Activated CD8-positive, alpha-beta memory T cell treated with anti-CD3 and anti-CD28 coated beads for 36 hours (primary cell): ENCODE measurements around the gene ARFRP1. TPM values are rescaled to one million over a fixed set of nuclear protein-coding genes. Genes with fewer than 3 reads are reported as not detected.
"Not testable (repeated sequence)": the region's sequence is repeated elsewhere in the genome, so short reads cannot be mapped to it uniquely, and the experiment has no call there.

ENCODE experiments used
- CTCF ChIA-PET: fragments of 350-600 bp; sonication (Branson Sonifier 250); formaldehyde crosslinking; loops from one replicate; lab custom pipeline; 2021; ENCODE audit warnings: antibody characterized with exemption; lab: Charles Lee
- POLR2A ChIA-PET: fragments of 350-600 bp; sonication (Branson Sonifier 250); formaldehyde crosslinking; loops from one replicate; lab custom pipeline; 2021; ENCODE audit warnings: antibody characterized with exemption; lab: Charles Lee
- total RNA-seq, 2 experiments: library from RNA; stranded (reverse); gene quantifications; one replicate each; pipeline ENCODE4 v1.2.3, GENCODE V29; 2021

ARFRP1 gene
- total RNA-seq, 2 experiments from 2014 or later = 63.7 to 65.2 TPM

DNA sequence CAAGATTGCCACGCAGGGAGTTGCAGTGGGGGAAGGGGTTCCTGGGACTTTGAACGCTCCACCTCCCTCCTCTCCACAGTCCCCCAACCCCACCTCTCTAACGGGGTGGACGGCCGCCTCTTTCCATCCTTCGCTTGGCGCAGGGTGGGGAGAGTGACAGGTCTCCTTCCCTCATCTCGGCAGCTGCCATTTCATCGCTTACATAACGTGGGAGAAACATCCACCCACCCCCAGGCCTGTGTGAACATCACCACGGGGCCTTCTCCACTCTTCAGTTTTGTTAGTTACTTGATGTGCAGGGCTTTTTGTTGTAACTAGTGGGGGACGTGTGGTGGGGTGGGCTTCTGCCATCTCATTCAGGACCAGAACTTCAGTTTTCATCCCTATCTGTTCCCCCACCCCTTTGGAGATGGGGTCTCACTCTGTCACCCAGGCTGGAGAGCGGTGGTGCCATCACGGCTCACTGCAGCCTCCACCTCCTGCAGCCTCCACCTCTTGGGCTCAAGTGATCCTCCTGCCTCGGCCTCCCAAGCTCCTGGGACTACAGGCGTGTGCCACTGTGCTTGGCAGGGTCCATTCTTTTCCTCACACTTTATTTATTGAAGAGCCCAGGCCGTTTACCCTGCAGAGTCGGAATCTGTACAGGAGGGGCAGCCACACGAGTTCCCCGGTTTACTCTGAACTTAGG is 32.0 kb downstream of the ARFRP1 start:
- POLR2A ChIA-PET = no interaction called here
- CTCF ChIA-PET = interaction anchor here (1.3 kb wide), 1 partner anchor 14 kb away, joined by 3 read pairs; no protein-coding TSS in a partner anchor

DNA sequence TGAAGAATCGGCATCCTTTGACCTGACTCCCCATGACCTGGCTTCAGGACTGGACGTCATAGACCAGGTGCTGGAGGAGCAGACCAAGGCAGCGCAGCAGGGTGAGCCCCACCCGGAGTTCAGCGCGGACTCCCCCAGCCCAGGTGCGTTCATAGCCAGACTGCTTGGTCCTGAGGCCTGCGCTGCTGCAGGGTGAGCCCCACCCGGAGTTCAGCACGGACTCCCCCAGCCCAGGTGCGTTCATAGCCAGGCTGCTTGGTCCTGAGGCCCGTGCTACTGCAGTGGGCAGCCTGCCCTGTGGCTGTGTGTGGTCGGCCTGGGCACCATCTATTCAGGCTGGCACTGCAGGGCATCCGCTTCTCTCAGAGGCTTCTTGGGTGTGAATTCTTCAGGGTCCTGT is 33.8 kb downstream of the ARFRP1 start:
- ChIA-PET POLR2A (no interaction called here), CTCF (no interaction called here)

DNA sequence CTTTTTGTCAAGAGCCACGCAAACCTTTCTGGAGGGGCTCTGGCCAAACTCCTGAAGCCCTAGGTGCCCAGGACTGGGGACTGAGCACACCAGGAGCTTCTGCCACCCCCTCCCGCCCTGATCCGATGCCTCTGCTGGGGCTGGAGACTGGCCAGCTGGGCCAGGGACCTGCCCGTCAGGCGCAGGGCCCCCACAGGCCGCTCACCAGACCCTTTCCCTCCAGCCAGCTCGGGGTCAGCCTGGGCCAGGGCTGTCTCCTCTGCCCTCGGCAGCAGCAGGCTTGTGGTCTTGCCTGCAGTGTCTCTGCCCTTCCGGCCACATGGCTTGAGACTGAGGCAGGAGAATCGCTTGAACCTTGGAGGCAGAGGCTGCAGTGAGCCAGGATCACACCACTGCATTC is 35.1 kb downstream of the ARFRP1 start:
- CTCF ChIA-PET = no interaction called here
- POLR2A ChIA-PET = no interaction called here

DNA sequence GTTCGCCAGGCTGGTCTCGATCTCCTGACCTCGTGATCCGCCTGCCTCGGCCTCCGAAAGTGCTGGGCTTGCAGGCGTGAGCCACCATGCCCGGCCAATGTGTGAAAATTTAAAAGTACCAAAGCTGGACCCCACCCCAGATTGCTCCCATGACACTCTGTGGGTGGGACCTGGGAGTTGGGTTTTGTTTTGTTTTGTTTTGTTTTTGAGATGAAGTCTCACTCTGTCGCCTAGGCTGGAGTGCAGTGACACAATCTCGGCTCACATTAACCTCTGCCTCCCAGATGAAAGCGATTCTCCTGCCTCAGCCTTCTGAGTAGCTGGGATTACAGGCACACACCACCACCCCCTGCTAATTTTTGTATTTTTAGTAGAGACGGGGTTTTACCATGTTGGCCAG is 36.1 kb downstream of the ARFRP1 start:
- POLR2A ChIA-PET, CTCF ChIA-PET: not testable (repeated sequence)

DNA sequence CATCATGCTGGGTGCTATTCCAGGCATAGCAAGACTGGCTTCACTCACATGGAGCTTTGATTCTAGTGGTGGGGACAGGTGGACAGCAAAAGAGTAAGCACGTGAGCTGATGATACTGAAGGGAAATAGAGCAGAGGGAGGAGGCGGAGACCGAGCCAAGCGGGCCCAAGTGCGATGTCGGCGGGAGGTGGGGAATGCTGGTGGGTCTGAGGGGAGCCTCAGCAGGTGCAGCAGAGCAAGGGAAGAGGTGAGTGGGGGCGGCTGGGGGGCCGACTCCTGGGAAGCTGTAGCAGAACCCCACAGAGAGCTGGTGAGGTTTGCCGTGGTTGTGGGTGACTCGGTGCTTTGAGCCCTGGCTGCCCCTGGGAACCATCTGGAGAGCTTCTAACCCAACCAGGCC is 39.4 kb downstream of the ARFRP1 start:
- POLR2A ChIA-PET = no interaction called here
- CTCF ChIA-PET = no interaction called here

DNA sequence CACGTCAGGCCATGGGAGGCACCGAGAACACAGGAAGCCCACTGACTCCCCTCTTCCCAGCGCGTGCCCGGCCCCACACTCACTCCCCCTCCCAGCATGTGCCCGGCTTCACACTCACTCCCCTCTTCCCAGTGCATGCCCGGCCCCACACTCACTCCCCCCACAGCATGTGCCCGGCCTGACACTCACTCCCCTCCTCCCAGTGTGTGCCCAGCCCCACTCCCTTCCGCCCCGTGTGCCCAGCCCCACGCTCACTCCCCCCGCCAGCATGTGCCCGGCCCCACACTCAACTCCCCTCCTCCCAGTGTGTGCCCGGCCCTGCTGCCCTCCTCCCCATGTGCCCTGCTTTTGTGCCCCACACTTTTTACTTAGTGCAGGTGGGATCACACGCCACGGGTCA is 39.9 kb downstream of the ARFRP1 start:
- ChIA-PET POLR2A (no interaction called here), CTCF (no interaction called here)

DNA sequence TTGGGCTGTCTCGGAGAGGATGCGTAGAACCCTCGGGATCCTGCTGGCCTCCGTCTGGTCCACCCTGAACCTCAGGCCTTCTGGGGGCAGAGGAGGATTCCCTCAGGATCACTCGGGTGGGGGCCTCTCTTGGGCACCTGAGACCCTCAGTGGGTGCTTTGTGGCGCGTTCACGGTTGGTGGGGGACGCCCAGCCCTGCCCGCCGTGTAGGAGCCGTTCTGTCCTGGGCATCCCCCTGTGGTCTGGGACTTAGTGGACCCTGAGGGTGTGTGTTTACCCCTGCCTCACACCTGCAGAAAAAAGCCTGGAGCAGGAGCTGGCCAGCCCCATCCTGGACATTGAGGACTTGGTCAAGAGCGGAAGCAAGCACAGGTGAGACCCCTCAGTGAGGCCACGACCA is 42.1 kb downstream of the ARFRP1 start:
- ChIA-PET POLR2A (no interaction called here), CTCF (no interaction called here)

DNA sequence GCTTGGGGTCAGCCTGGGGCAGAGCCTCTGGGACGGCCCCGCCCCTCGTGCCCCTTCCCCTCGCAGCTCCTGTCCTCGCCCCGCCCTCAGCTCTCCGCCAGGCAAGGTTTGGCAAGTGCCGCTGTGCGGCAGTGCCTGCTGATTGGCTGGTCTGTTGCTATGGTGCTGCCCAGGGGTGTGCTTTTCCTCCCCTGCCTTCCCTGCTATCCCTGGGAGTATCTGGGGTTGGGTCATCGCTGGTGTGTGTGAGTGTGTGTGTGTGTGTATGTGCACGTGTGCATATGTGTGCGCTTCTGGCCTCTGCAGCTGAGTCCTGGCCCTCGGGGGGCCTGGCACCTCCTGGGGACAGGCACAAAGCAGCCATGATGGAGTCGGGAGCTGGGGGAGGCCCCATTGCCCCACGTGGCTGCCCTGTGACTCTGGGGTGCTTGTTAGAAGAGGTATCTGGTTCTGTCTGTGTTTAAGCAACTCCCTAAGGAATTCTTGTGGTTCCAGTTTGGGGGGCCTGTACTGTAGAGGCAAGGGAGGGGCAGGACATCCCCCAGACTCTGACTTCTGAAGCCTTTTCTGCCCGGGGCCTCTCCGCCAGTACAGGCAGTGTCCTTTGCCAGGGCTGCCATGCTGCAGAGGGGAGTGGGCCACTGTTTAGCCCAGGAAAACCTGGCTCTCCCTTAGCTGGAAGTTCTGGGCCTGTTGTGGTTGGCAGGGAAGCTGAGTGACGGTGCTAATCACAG is 42.7 kb downstream of the ARFRP1 start:
- POLR2A ChIA-PET = no interaction called here
- CTCF ChIA-PET = interaction anchor here (0.9 kb wide), 1 partner anchor 110 kb away, joined by 3 read pairs; no protein-coding TSS in a partner anchor

DNA sequence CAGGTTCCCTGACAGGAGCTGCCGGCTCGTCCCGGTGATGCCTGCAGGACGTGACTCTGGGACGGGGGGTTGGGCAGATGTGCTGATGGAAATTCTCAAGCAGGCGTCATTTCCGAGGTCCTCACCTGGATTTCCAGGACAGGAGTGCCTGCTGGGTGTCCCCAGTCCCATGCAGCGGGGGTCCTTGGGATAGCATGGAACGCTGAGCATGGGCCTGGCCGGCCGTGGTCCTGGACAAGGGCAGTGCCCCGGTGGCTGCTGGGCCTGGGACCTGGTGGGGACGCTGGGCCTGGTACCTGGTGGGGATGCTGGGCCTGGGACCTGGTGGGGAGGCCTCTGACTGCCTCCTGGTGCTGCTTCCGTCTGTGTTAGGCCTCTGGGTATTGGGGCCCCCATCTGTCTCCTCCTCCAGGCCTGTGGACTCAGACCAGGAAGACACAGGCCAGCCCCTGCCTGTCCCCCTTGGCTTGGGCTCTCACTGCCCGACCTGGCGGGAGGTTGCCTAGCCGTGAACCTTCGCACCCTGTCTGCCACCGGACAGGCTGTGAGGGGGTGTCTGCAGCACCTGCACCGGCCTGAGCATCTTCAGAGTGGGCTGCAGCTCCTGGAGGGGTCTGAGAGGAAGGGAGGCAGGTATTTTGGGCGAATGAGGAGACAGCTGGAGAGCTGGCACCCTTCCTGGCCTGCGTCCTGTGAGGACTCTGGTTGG is 43.5 kb downstream of the ARFRP1 start:
- CTCF ChIA-PET = interaction anchor here (0.9 kb wide), 1 partner anchor 111 kb away, joined by 3 read pairs; no protein-coding TSS in a partner anchor
- POLR2A ChIA-PET = no interaction called here

DNA sequence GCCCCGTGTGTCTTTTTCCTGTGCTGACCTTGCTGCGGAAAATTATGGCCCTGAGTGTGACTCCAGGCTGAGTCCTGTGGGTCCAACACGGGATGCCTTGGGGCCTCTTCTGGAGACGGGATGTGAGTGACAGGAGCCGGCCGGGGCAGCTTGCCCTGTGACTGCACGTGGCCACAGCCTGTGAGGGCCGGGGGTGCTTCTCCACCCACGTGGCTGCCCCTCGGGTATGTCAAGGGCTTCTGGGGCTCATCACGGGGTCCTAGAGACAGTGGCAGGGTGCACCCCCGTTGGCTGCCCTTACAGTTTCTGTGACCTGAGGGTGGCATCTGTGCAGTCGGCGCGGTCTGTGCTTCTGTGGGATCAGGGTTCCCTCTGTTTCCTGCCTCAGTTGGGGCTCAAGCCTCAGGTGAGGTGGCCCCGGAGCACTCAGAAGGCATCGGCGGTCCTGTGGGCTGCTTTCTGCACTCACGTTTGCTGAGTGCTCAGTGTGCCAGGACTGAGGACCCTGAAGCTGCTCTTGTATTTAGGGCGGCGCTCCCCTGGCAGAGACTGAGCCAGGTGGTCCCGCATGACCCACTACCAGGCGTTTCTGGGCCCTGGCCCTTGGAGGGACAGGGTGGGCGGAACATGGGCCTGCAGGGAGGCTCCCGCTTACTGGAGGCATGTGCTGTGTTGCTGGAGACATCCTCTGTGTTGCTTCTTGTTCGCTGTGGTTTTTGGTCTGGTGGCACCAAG is 44.3 kb downstream of the ARFRP1 start:
- CTCF ChIA-PET = no interaction called here
- POLR2A ChIA-PET = no interaction called here

DNA sequence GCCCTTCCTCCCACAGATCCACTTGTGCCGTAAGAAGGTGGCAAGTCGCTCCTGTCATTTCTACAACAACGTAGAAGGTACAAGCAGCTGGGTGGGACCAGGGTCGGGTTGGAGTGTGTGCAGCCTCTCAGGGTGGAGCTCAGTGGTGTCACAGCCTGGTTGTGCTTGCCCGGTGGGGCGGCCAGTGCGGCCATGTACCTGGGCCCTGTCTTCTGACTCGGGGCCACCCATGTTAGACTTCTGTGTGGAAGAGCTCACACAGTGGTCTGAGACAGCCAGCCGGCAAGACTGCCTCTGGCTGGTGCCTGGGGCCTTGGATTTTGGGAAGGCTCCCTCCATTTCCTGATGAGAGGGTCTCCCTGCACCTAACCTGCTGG is 45.0 kb downstream of the ARFRP1 start:
- POLR2A ChIA-PET = no interaction called here
- CTCF ChIA-PET = interaction anchor here (1.3 to 1.4 kb wide), 2 partner anchors 44 to 122 kb away, joined by 3 to 4 read pairs; partner anchors contain the start of genes ARFRP1 and ZGPAT

DNA sequence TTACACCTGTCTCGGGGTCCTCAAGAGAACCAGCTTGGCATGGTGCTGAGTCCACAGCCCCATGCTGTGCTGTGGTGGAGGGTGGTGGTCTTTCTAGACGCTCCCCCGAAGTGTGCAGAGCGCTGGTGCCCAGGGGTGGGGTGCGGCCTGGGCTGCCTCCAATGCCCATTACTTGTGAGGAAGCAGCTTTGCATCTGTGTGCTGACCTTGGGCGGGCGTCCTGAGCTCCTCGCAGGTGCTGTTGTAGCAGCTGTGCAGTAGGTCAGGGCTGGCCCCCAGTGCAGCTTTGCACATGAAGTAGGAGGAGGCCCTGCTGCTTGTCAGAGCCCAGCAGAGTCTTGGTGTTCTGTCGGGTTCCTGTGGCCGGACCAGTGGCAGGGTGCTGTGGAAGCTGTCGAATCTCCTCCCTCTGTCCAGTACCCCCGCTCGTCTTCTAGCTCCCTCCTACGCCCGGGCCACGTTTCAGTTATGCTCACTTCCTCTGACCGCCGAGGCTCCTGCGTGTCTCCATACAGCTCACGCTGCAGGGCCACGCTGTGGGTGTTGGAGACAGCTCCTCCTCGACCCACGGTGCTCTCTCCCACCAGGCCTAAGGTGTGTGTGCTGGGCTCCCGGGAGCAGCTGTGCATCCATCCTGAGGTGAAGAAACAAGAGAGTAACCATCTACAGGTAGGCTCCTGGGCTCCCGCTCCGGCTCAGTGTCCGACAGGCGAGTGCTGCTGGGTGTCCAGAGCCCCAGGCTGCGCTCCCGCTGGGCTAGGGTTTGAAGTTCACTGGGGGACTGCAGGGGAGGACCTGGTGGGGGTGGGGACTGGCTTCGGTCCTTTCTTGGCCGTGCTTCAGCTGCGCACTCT is 45.6 kb downstream of the ARFRP1 start:
- POLR2A ChIA-PET = no interaction called here
- CTCF ChIA-PET = interaction anchor here (1.0 to 1.4 kb wide), 3 partner anchors 13 to 122 kb away, joined by 3 to 4 read pairs (median 3); partner anchors contain the start of genes ARFRP1 and ZGPAT

DNA sequence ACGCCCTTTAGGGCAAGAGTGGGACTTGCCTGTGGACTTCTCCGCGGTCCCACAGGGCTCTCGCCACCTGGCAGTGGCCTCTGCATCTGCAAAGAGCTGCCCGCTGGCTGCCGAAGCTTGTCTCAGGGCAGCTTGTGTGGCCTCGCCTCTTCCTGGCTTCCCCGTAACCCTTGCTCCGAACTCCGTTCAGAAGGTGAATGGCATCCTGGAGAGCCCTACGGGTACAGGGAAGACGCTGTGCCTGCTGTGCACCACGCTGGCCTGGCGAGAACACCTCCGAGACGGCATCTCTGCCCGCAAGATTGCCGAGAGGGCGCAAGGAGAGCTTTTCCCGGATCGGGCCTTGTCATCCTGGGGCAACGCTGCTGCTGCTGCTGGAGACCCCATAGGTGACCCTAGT is 46.7 kb downstream of the ARFRP1 start:
- CTCF ChIA-PET = interaction anchor here (0.9 to 1.1 kb wide), 3 partner anchors 8 to 121 kb away, joined by 3 read pairs; partner anchors contain the start of gene SRMS

DNA sequence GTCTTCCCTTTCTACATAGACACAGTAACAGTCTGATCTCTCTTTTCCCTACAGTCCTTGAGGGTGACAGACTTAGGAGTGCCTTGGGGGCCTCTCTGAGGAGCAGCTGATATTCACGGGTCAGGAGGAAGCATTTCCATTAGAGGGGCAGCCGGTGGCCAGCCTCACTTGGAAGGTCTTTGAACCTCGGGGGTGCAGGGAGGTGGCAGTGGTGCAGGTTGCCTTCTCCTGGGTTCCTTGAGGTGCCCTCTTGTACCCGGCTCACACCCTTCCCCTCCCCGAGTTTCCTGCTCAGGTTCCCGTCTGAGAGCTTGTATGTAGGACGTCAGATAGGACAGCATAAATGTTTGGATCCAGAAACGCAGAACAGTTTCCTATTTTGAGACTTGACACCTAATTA is 47.2 kb downstream of the ARFRP1 start:
- CTCF ChIA-PET = interaction anchor here (0.9 to 1.1 kb wide), 3 partner anchors 9 to 121 kb away, joined by 3 read pairs; partner anchors contain the start of gene SRMS
- POLR2A ChIA-PET = interaction anchor here (0.6 kb wide), 1 partner anchor 119 kb away, joined by 4 read pairs; no protein-coding TSS in a partner anchor

More for the DNA sequence above, 46.7 kb downstream of the ARFRP1 start:
- POLR2A ChIA-PET = interaction anchor here (0.6 kb wide), 1 partner anchor 119 kb away, joined by 4 read pairs; no protein-coding TSS in a partner anchor

DNA sequence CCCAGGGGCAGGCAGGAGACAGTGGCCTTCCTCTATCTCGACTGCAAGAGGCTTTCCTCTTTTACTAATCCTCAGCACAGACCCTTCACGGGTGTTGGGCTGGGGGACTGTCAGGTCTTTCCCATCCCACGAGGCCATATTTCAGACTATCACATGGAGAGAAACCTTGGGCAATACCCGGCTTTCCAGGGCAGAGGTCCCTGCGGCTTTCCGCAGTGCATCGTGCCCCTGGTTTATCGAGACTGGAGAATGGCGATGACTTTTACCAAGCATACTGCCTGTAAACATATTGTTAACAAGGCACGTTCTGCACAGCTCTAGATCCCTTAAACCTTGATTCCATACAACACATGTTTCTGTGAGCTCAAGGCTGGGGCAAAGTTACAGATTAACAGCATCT is 47.6 kb downstream of the ARFRP1 start:
- ChIA-PET POLR2A (interaction anchor here (0.6 kb wide), 1 partner anchor 120 kb away, joined by 4 read pairs; no protein-coding TSS in a partner anchor), CTCF (interaction anchor here (0.9 to 1.1 kb wide), 2 partner anchors 9 to 120 kb away, joined by 3 read pairs; no protein-coding TSS in a partner anchor)

DNA sequence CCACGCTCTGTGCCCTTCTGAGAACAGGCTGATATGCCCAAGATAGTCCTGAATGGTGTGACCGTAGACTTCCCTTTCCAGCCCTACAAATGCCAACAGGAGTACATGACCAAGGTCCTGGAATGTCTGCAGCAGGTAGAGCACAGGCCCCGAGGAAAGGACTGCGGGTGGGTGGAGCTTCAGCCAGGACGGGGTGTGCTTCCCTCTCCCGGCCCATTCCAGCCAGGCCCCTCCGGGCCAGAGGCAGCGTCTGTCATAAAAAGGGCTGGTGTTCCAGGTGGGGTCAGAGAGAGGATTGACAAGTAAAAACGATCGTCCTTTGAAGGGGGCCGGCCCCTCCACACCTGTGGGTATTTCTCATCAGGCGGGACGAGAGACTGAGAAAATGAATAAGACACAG is 48.4 kb downstream of the ARFRP1 start:
- CTCF ChIA-PET = no interaction called here
- POLR2A ChIA-PET = no interaction called here

DNA sequence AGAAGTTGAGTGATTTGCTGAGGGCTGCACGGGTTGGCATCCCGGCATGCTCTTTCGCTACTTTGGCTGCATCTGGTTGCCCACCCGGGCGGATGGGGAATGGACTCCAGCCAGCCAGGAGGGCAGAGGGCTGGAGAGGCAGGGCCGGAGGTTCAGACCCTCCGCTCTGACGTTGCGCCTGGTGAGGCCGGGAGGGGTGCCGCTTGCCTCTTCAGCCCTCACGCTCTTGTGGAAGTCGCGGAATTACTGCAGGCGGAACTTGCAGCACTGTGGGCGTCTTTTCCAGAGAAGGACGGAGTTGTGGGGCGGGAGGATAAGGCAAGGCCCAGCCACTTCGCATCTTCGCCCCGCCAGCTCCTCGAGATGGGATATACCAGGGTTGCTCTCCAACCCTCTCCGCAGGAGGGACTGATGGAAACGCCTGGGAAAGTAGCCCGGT is 49.0 kb downstream of the ARFRP1 start:
- CTCF ChIA-PET = interaction anchor here (0.8 to 1.6 kb wide), 6 partner anchors 11 to 297 kb away, joined by 3 to 8 read pairs (median 3); partner anchors contain the start of genes PTK6 and UCKL1
- POLR2A ChIA-PET = interaction anchor here (0.8 to 1.7 kb wide), 7 partner anchors 17 to 206 kb away, joined by 3 to 10 read pairs (median 4); partner anchors contain the start of genes GMEB2, PPDPF, PTK6 and TPD52L2
